IMR-90 (cell line): ENCODE data around the gene SLC22A5. TPM values are rescaled to one million over a fixed set of nuclear protein-coding genes. Genes with fewer than 3 reads are reported as not detected.

Experiments
- ATAC-seq: fragments of 200-7000 bp; cut with Tn5 transposase; 2 replicates; pipeline ENCODE4 v1.9.1; 2020; ENCODE audit warnings: low read depth, mild to moderate bottlenecking, moderate library complexity
- BruUV-seq: library from RNA; stranded (reverse); fragments of 400-500 nt; replicated peaks from 2 replicates; lab custom pipeline; 2021; lab: Mats Ljungman, UMichigan
- CTCF ChIA-PET: fragments of 300-600 bp; formaldehyde crosslinking; extraction: SDS; loops from one replicate; lab custom pipeline; 2021; ENCODE audit warnings: antibody characterized with exemption; lab: Yijun Ruan, JAX
- POLR2A ChIA-PET: fragments of 300-600 bp; sonication (Branson Sonifier 250); formaldehyde crosslinking; loops from one replicate; lab custom pipeline; 2022; ENCODE audit warnings: antibody characterized with exemption; ENCODE audit not compliant: unreplicated experiment; lab: Charles Lee
- DNase-seq: peaks from one replicate; pipeline ENCODE4 v3.0.0; 2013
- H2AFZ ChIP-seq: replicated peaks from 2 replicates; pipeline ENCODE3; 2013; ENCODE audit warnings: low read length, mild to moderate bottlenecking; ENCODE audit not compliant: poor library complexity
- H2AK5ac ChIP-seq: 2 replicates; pipeline ENCODE4 v1.6.1; 2013; ENCODE audit warnings: low read depth, low read length, inconsistent platforms
- H2AK9ac ChIP-seq: replicated peaks from 2 replicates; pipeline ENCODE3; 2013; ENCODE audit warnings: mild to moderate bottlenecking, low read depth, low read length, moderate library complexity; ENCODE audit not compliant: poor library complexity
- H2BK120ac ChIP-seq: 2 replicates; pipeline ENCODE4 v1.6.1; 2013; ENCODE audit warnings: low read depth, low read length, inconsistent platforms
- H2BK15ac ChIP-seq: 3 replicates; pipeline ENCODE4 v1.6.1; 2013; ENCODE audit warnings: low read depth, low read length, inconsistent platforms
- H2BK20ac ChIP-seq: 2 replicates; pipeline ENCODE4 v1.6.1; 2013; ENCODE audit warnings: low read depth, mild to moderate bottlenecking, inconsistent platforms, low read length, moderate library complexity
- H2BK5ac ChIP-seq: 2 replicates; pipeline ENCODE4 v1.6.1; 2013; ENCODE audit warnings: mild to moderate bottlenecking, low read depth, low read length, inconsistent platforms; ENCODE audit not compliant: poor library complexity, severe bottlenecking
- H3K14ac ChIP-seq: replicated peaks from 2 replicates; pipeline ENCODE4 v1.6.1; 2013; ENCODE audit warnings: low read depth, low read length, inconsistent platforms
- H3K18ac ChIP-seq: 2 replicates; pipeline ENCODE4 v1.6.1; 2013; ENCODE audit warnings: low read depth, low read length, control low read depth
- H3K23ac ChIP-seq: 2 replicates; pipeline ENCODE4 v1.6.1; 2013; ENCODE audit warnings: low read depth, low read length, inconsistent platforms
- H3K27ac ChIP-seq: 2 replicates; pipeline ENCODE4 v1.5.1; 2013; ENCODE audit warnings: mild to moderate bottlenecking, control low read depth, low read length; ENCODE audit not compliant: insufficient read depth
- H3K27me3 ChIP-seq: 2 replicates; pipeline ENCODE4 v1.6.1; 2013; ENCODE audit warnings: low read length; ENCODE audit not compliant: control insufficient read depth, insufficient read depth
- H3K36me3 ChIP-seq: 2 replicates; pipeline ENCODE4 v1.6.1; 2013; ENCODE audit warnings: low read length, mixed read lengths; ENCODE audit not compliant: control insufficient read depth, insufficient read depth
- H3K4ac ChIP-seq: 2 replicates; pipeline ENCODE4 v1.6.1; 2013; ENCODE audit warnings: low read depth, low read length, inconsistent platforms
- H3K4me1 ChIP-seq: 2 replicates; pipeline ENCODE4 v1.6.1; 2013; ENCODE audit warnings: low read length, mixed read lengths; ENCODE audit not compliant: control insufficient read depth, insufficient read depth
- H3K4me2 ChIP-seq: 2 replicates; pipeline ENCODE4 v1.6.1; 2013; ENCODE audit warnings: low read depth, mild to moderate bottlenecking, control low read depth, low read length, moderate library complexity
- H3K4me3 ChIP-seq: 2 replicates; pipeline ENCODE4 v1.5.1; 2013; ENCODE audit warnings: low read depth, mild to moderate bottlenecking, control low read depth, low read length, moderate library complexity; ENCODE audit not compliant: insufficient read depth
- H3K56ac ChIP-seq: 2 replicates; pipeline ENCODE4 v1.6.1; 2013; ENCODE audit warnings: low read length, inconsistent platforms; ENCODE audit not compliant: insufficient read depth; ENCODE audit errors: extremely low read depth
- H3K79me1 ChIP-seq, 2 experiments: 2 replicates each; pipeline ENCODE4 v1.6.1; 2013; ENCODE audit warnings: low read length in 2 of 2, inconsistent platforms in 1 of 2, low read depth in 1 of 2
- H3K9ac ChIP-seq: 2 replicates; pipeline ENCODE4 v1.6.1; 2013; ENCODE audit warnings: low read depth, low read length, control low read depth
- H3K9me1 ChIP-seq: 2 replicates; pipeline ENCODE4 v1.6.1; 2013; ENCODE audit warnings: low read length, inconsistent platforms; ENCODE audit not compliant: insufficient read depth
- H3K9me3 ChIP-seq: 2 replicates; pipeline ENCODE4 v1.6.1; 2013; ENCODE audit warnings: low read length; ENCODE audit not compliant: control insufficient read depth, insufficient read depth
- H4K20me1 ChIP-seq: 2 replicates; pipeline ENCODE4 v1.6.1; 2013; ENCODE audit warnings: low read length, inconsistent platforms; ENCODE audit not compliant: insufficient read depth
- H4K5ac ChIP-seq: 2 replicates; pipeline ENCODE4 v1.6.1; 2013; ENCODE audit warnings: mild to moderate bottlenecking, low read depth, low read length, control low read depth
- H4K8ac ChIP-seq, 2 experiments: 2 replicates each; pipeline ENCODE4 v1.6.1; 2013; ENCODE audit warnings: low read depth in 2 of 2, low read length in 2 of 2, control low read depth in 1 of 2, inconsistent platforms in 1 of 2
- H4K91ac ChIP-seq: 2 replicates; pipeline ENCODE4 v1.6.1; 2013; ENCODE audit warnings: low read depth, low read length, inconsistent platforms; ENCODE audit not compliant: insufficient read depth
- BHLHE40 ChIP-seq: fragments of 150-350 bp; IDR thresholded peaks from 2 replicates; pipeline ENCODE4 v1.6.1; 2016; ENCODE audit warnings: mild to moderate bottlenecking, low read depth, low read length
- CEBPB ChIP-seq: IDR thresholded peaks from 2 replicates; pipeline ENCODE4 v1.6.1; 2012; ENCODE audit warnings: low read depth, low read length, improper control_type of control experiment
- CHD1 ChIP-seq: IDR thresholded peaks from 2 replicates; pipeline ENCODE4 v1.6.1; 2012; ENCODE audit warnings: low read depth, low read length, improper control_type of control experiment
- FOS ChIP-seq: fragments of 150-350 bp; IDR thresholded peaks from 2 replicates; pipeline ENCODE4 v1.6.1; 2016; ENCODE audit warnings: low read depth, low read length
- MAFK ChIP-seq: IDR thresholded peaks from 2 replicates; pipeline ENCODE4 v1.6.1; 2012; ENCODE audit warnings: low read depth, low read length, improper control_type of control experiment
- MAZ ChIP-seq: IDR thresholded peaks from 2 replicates; pipeline ENCODE4 v1.6.1; 2012; ENCODE audit warnings: low read depth, mild to moderate bottlenecking, low read length, improper control_type of control experiment, moderate library complexity, borderline replicate concordance
- MXI1 ChIP-seq: IDR thresholded peaks from 2 replicates; pipeline ENCODE4 v1.6.1; 2012; ENCODE audit warnings: low read depth, mild to moderate bottlenecking, low read length, moderate library complexity, borderline replicate concordance
- NFE2L2 ChIP-seq: fragments of 150-350 bp; IDR thresholded peaks from 2 replicates; pipeline ENCODE4 v1.6.1; 2016; ENCODE audit warnings: low read depth, mild to moderate bottlenecking, low read length
- POLR2A ChIP-seq: IDR thresholded peaks from 2 replicates; pipeline ENCODE4 v1.6.1; 2012; ENCODE audit warnings: mild to moderate bottlenecking, low read depth, low read length
- RAD21 ChIP-seq: IDR thresholded peaks from 2 replicates; pipeline ENCODE4 v1.6.1; 2012; ENCODE audit warnings: low read length, improper control_type of control experiment
- RCOR1 ChIP-seq: IDR thresholded peaks from 2 replicates; pipeline ENCODE4 v1.6.1; 2012; ENCODE audit warnings: mild to moderate bottlenecking, low read length, improper control_type of control experiment; ENCODE audit not compliant: insufficient replicate concordance
- RFX5 ChIP-seq: IDR thresholded peaks from 2 replicates; pipeline ENCODE4 v1.8.0; 2012; ENCODE audit warnings: low read depth, mild to moderate bottlenecking, low read length, moderate library complexity
- SMC3 ChIP-seq: fragments of 150-350 bp; IDR thresholded peaks from 2 replicates; pipeline ENCODE4 v1.6.1; 2016; ENCODE audit warnings: low read depth, mild to moderate bottlenecking, antibody characterized with exemption, low read length, moderate library complexity
- whole genome bisulfite sequencing, 2 experiments: methylation state at CpG; one replicate each; pipeline versions ENCODE4 v1.1.5 to v1.1.7; 2013; ENCODE audit warnings: missing lambda C conversion rate in 2 of 2; ENCODE audit not compliant: insufficient read length in 1 of 2; ENCODE audit errors: extremely low coverage in 2 of 2; 5-methylcytosine and 5-hydroxymethylcytosine counted together
- dilution Hi-C: fragments of 300-500 bp; cut with HindIII; formaldehyde crosslinking; loops from one replicate; pipeline ENCODE4 v1.14.3; 2018; ENCODE audit warnings: low sequenced_read_pairs; ENCODE audit not compliant: unreplicated experiment
- in situ Hi-C: fragments of 300-500 bp; cut with MboI; formaldehyde crosslinking; loops from 3 replicates; pipeline ENCODE4 v1.14.3; 2019; ENCODE audit warnings: low sequenced_read_pairs, inconsistent platforms, mixed read lengths
- intact Hi-C: fragments of 100-400 bp; cut with micrococcal nuclease; formaldehyde crosslinking; loops from 2 replicates; pipeline ENCODE4 v1.10.0; 2022
- polyA plus RNA-seq, 3 experiments: library from polyadenylated mRNA; depleted of rRNA; stranded (reverse); fragments of >200 nt; gene quantifications; 2 replicates each; pipeline ENCODE4 v1.2.3, GENCODE V29; 2012; ENCODE audit warnings: low replicate concordance in 1 of 3
- total RNA-seq: library from RNA; depleted of rRNA; stranded (reverse); fragments of >200 nt; gene quantifications from 2 replicates; pipeline ENCODE4 v1.2.3, GENCODE V29; 2012
- TF ChIP-seq, protein P1 (sequence below): fragments of 150-350 bp; IDR thresholded peaks from 2 replicates; pipeline ENCODE4 v1.6.1; 2017; ENCODE audit warnings: mild to moderate bottlenecking, antibody characterized with exemption, low read length, low read depth
- TF ChIP-seq, protein P2 (sequence below): fragments of 150-350 bp; IDR thresholded peaks from 2 replicates; pipeline ENCODE4 v1.6.1; 2016; ENCODE audit warnings: low read depth, mild to moderate bottlenecking, low read length, moderate library complexity, borderline replicate concordance
- TF ChIP-seq, protein P3 (sequence below): conservative IDR thresholded peaks from 2 replicates; pipeline ENCODE4 v1.5.1; 2012; ENCODE audit warnings: mild to moderate bottlenecking, low read depth, low read length, improper control_type of control experiment

Gene SLC22A5
- total and polyA plus RNA-seq, 2 of the 4 experiments (the other 2 are of a cell fraction): 6.1 to 7.1 TPM

DNA sequence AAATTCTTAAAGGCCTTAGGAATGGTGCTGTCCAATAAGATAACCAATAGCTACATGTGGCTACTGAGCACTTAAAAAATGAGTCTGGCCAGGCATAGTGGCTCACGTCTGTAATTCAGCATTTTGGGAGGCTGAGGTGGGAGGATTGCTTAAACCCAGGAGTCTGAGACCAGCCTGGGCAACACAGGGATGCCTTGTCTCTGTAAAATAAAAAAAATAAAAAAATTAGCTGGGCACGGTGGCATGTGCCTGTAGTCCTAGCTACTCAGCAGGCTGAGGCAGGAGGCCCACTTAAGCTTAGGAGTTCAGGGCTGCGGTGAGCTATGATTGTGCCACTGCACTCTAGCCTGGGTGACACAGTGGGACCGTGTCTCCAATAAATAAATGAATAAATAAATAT is 1.3 kb upstream of the SLC22A5 start:
- H3K4ac ChIP-seq: no peak overlapping the region
- no peak overlapping the region for H4K8ac ChIP-seq
- TF ChIP-seq, protein P1, sequence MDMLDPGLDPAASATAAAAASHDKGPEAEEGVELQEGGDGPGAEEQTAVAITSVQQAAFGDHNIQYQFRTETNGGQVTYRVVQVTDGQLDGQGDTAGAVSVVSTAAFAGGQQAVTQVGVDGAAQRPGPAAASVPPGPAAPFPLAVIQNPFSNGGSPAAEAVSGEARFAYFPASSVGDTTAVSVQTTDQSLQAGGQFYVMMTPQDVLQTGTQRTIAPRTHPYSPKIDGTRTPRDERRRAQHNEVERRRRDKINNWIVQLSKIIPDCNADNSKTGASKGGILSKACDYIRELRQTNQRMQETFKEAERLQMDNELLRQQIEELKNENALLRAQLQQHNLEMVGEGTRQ: no peak
- no peak for TF ChIP-seq RCOR1
- TF ChIP-seq MXI1: no peak
- TF ChIP-seq, protein P2, sequence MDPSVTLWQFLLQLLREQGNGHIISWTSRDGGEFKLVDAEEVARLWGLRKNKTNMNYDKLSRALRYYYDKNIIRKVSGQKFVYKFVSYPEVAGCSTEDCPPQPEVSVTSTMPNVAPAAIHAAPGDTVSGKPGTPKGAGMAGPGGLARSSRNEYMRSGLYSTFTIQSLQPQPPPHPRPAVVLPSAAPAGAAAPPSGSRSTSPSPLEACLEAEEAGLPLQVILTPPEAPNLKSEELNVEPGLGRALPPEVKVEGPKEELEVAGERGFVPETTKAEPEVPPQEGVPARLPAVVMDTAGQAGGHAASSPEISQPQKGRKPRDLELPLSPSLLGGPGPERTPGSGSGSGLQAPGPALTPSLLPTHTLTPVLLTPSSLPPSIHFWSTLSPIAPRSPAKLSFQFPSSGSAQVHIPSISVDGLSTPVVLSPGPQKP: no peak
- no peak for TF ChIP-seq CEBPB
- no peak for TF ChIP-seq BHLHE40
- TF ChIP-seq POLR2A: no peak
- no peak for TF ChIP-seq CHD1
- TF ChIP-seq FOS: no peak
- no peak for TF ChIP-seq RAD21
- no peak for TF ChIP-seq RFX5
- TF ChIP-seq NFE2L2: no peak
- TF ChIP-seq MAFK: no peak
- TF ChIP-seq, protein P3, sequence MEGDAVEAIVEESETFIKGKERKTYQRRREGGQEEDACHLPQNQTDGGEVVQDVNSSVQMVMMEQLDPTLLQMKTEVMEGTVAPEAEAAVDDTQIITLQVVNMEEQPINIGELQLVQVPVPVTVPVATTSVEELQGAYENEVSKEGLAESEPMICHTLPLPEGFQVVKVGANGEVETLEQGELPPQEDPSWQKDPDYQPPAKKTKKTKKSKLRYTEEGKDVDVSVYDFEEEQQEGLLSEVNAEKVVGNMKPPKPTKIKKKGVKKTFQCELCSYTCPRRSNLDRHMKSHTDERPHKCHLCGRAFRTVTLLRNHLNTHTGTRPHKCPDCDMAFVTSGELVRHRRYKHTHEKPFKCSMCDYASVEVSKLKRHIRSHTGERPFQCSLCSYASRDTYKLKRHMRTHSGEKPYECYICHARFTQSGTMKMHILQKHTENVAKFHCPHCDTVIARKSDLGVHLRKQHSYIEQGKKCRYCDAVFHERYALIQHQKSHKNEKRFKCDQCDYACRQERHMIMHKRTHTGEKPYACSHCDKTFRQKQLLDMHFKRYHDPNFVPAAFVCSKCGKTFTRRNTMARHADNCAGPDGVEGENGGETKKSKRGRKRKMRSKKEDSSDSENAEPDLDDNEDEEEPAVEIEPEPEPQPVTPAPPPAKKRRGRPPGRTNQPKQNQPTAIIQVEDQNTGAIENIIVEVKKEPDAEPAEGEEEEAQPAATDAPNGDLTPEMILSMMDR: no peak
- TF ChIP-seq MAZ: no peak
- TF ChIP-seq SMC3: no peak
- dilution Hi-C loops (no loop called here), in situ Hi-C loops (loop anchor here (10.0 kb wide), 1 partner anchor 303 kb away; the partner anchor contains the start of gene IL3), intact Hi-C loops (loop anchor here (2.0 to 5.0 kb wide), 3 partner anchors 99 to 186 kb away; no protein-coding TSS in a partner anchor)
- no CpG with 5 or more reads among the region's 4 CpGs for WGBS, 2 experiments
- H3K56ac ChIP-seq: no peak overlapping the region
- H3K9me1 ChIP-seq: peaks cover 9% of the 10 kb centered on the region
- no peak overlapping the region for H2AK5ac ChIP-seq
- H3K27me3 ChIP-seq: no peaks in the 10 kb centered on the region
- no peak overlapping the region for H3K27ac ChIP-seq
- no peak overlapping the region for H3K18ac ChIP-seq
- H4K5ac ChIP-seq: no peak overlapping the region
- peaks cover 0 to 10% of the 10 kb centered on the region in 2 experiments; a peak in 1 of 4 replicates for H3K79me1 ChIP-seq
- no peak overlapping the region for H2BK5ac ChIP-seq
- no peak overlapping the region for H2BK15ac ChIP-seq
- ATAC-seq: no peak
- H2AK9ac ChIP-seq: no peak overlapping the region
- H2AFZ ChIP-seq: no peak overlapping the region
- no peak overlapping the region for H3K23ac ChIP-seq
- H4K20me1 ChIP-seq: no peaks in the 10 kb centered on the region
- H3K36me3 ChIP-seq: no peaks in the 10 kb centered on the region
- no peak overlapping the region for H3K9ac ChIP-seq
- peaks cover 13% of the 10 kb centered on the region for H3K4me1 ChIP-seq
- no peak overlapping the region for H3K4me2 ChIP-seq
- H2BK20ac ChIP-seq: no peak overlapping the region
- H3K14ac ChIP-seq: no peak overlapping the region
- no peak overlapping the region for H3K4me3 ChIP-seq
- no peaks in the 10 kb centered on the region for H3K9me3 ChIP-seq
- no peak for DNase-seq
- H4K91ac ChIP-seq: no peak overlapping the region
- ChIA-PET POLR2A (no interaction called here), CTCF (interaction anchor here (0.6 to 1.2 kb wide), 3 partner anchors 13 to 622 kb away, joined by 3 to 7 read pairs (median 3); no protein-coding TSS in a partner anchor)
- H2BK120ac ChIP-seq: no peak overlapping the region
- no TSS peak for BruUV-seq
